HG03066 (cell line): Measurements from ENCODE around the gene SLC38A10.

Source experiments
- ATAC-seq: cut with Tn5 transposase; IDR thresholded peaks from one replicate; pipeline ENCODE4 v1.9.1; 2021; ENCODE audit warnings: low read depth; ENCODE audit not compliant: unreplicated experiment

SLC38A10 gene

GRCh38 chr17:81245665-81246342 lies 49.3 kb downstream of the SLC38A10 start:
- no peak for ATAC-seq

DNA sequence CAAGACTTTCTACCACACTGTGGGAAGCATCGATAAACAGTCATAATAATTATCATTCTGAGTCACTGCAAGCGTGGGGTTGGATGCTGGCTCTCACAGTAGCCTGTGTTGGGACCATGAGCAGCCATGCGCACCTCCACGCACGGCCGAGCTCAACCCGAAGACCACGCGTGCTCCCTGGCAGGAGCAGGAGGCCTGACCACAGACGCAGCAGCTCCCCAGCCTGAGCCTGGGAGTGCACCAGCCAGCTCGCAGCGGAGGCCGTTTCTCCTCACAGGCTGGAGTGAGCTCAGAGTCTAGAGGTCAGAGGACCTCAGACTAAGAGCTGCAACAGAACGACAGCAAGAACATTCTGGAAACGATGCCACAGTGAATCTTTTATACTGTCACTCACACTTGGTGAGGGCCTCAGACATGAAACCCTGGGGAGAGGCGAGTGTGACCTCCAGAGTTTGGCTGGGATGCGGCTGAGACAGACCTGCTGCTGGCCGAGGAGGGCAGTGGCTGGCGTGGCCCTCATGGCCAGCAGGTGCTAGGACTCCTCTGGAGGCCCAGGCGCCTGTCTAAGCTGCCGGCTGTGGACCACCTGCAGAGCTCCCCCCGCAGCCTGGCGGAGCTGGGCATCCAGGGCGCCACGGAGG lies 50.0 kb downstream of the SLC38A10 start:
- ATAC-seq: no peak

DNA sequence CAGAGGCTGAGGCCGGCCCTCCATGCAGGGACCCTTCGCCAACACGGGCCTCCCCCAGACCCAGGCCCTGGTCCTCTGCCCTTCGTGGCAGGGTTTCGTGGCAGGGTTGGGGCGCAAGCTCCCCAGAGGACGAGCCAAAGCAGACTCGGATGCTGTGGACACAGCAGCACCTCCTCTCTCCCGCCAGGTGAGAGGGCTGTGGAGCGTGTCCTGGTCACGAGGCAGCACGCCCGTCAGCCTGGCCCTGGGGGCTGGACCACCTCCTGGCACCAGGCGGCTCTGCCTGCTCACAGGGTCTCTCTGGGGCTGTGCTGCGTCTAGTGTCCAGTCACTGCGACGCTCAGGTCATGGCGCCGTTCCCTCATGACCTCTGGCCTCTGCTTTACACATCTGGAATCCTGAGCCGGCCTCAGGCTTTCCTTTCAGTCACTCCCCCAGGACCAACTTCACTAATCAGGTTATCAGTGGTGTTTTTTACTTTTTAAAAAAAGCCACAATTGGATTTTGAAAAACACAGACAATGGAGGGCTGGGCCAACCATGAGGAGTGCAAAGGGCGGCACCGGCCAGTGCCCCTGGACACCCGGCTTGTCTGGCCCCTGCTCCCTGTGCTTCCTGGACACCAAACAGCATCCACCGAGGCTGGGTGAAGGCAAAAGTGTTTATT lies 50.6 kb downstream of the SLC38A10 start:
- ATAC-seq: no peak

- no peak for ATAC-seq
These were observed 51.8 kb downstream of the SLC38A10 start for GRCh38 chr17:81243333-81243664.

- ATAC-seq: no peak
These were observed 52.4 kb downstream of the SLC38A10 start for GRCh38 chr17:81242421-81243332.

- no peak for ATAC-seq
These were observed 53.3 kb downstream of the SLC38A10 start for GRCh38 chr17:81241648-81242420.

GRCh38 chr17:81241203-81241602 lies 53.9 kb downstream of the SLC38A10 start:
- ATAC-seq: no peak

DNA sequence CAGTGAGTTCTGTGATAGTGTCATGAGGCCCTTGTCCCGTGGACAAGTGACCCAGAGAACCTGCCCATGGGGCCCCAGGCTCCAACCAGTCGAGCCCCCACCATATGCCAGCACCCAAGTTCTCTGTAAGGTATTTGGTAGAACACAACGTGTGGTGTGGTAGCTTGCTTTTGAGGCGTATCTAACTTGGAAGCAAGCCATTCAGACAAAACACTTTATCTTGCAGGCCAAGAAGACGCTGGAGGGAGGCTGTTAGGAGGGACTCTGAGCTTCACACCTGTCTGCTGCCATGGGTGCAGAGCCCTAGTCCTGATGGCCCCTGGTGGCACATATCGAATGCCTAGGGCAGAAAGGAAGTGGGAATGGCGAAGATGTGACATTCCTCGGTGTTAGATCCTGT lies 54.3 kb downstream of the SLC38A10 start:
- ATAC-seq: no peak

- no peak for ATAC-seq
These were observed 55.2 kb downstream of the SLC38A10 start for GRCh38 chr17:81239714-81240555.

- ATAC-seq: peak; percentile 91
These were observed 56.0 kb downstream of the SLC38A10 start, which contains the start of the genes NDUFAF8 and TEPSIN for GRCh38 chr17:81238815-81239713. NDUFAF8 (plus strand) TSS chr17:81239318; CDS start chr17:81239364, 46 bp downstream. TEPSIN (minus strand) TSS chr17:81239055; CDS start chr17:81239033, 22 bp downstream.

DNA sequence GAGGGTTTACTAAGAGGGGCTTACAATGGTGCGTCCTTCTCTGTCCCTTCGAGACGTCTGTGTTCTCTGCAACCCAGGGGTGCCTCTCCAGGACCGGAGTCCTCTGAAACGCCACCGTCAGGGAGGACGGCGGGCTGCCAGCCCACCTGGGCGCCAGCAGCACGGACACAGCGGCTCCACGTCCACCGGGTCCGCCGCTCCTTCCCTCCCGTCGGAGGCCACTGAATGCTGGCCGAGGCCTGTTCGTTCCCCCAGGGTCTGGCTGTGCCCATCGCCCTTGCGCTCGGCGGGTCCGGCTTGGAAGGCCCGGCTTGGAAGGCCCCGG lies 56.7 kb downstream of the SLC38A10 start:
- no peak for ATAC-seq

- ATAC-seq: no peak
These were observed 57.3 kb downstream of the SLC38A10 start for GRCh38 chr17:81237591-81238489.

DNA sequence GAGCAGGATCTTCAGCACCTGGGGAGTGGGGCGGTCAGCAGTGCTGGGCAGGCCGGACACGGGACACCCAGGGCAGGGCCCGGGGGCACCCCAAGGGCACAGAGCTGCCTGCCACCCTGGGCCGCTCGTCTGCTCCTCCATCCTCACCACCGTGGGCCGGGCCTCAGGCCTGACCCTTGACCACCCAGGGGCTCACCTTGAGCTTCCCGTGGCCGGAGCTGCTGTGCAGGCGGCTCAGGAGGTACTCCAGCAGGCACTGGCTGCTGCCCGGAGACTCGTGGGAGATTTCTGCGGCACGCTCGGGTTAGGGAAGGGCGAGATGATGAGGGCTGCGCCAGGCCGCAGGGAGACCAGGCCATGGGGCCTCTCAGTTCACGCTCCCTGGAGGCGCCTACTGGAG lies 58.3 kb downstream of the SLC38A10 start:
- ATAC-seq: no peak

GRCh38 chr17:81235822-81236740 lies 59.0 kb downstream of the SLC38A10 start:
- no peak for ATAC-seq

DNA sequence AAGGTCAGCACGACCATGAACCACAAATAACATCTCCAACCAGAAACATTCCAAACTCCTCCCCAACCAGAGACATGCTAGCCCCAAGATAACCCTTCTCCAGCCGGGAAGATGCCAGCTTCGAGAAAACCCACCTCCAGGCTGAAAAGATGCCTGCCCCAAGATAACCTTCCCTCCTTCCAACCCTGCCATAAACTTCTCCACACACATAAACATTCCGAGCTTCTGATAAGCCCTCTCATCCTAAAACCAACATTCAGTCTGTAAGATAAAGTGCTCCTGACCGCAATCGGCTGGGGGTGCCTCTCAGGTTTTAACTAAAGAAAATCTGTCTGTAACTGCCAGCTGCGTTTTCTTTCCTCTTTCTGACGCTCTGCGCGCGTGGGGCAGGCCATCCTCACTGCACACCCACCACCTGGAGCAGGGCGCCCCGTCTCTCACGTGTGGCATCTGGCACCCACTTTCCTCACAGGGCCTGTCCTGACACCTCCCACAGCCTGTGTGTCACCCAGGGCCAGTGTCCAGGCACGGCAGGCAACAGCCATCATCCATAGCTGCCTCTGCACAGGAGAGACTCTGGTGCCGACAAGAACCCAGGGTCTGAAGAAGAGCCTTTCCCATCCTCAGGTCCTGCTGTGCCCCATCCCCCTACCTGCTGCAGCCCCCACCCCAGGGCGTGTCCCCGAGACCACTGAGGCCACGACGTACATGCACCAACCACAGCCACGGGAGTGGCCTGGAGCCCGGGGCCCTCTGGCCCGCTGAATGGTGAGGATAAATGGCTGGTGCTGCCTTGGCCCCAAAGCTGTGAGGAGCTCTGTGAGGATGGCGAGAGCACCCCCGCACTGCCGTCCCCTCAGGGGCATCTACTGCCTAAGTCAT lies 59.9 kb downstream of the SLC38A10 start:
- ATAC-seq: no peak
